ENCODE data around the gene MED9.
"Not testable (repeated sequence)": the region's sequence is repeated elsewhere in the genome, so short reads cannot be mapped to it uniquely, and the experiment has no call there.

Gene MED9

GRCh38 chr17:17460038-17460437, 16.8 kb upstream of the MED9 start:
- Histone ChIP-seq H3K9me3 (ENCODE audit: insufficient read depth, low read length) (peaks cover 5% of the 10 kb centered on the region; the same call in 1 of the 2 replicates), H3F3A (ENCODE audit: insufficient read depth) (no peaks in the 10 kb centered on the region)
- TF ChIP-seq CTCF (IDR thresholded peaks at IDR 0.05; ENCODE audit: insufficient read depth, low read length, poor library complexity, severe bottlenecking), result no peak
- TF ChIP-seq EZH2phosphoT487 (conservative IDR thresholded peaks at IDR 0.05; ENCODE audit: low read length), result no peak

GRCh38 chr17:17462048-17462824, 14.6 kb upstream of the MED9 start:
- H3K9me2 ChIP-seq (replicated peaks; ENCODE audit: insufficient read depth, low read length), result no peaks in the 10 kb centered on the region
- no peaks in the 10 kb centered on the region for H3K27me3 ChIP-seq (ENCODE audit: low read length)
- no peak for TF ChIP-seq CTCF (IDR thresholded peaks at IDR 0.05; ENCODE audit: insufficient read depth, low read length, poor library complexity, severe bottlenecking)
- no peak for TF ChIP-seq EZH2phosphoT487 (conservative IDR thresholded peaks at IDR 0.05; ENCODE audit: low read length)
- H3K4me2 ChIP-seq (ENCODE audit: low read depth, low read length, poor library complexity, severe bottlenecking), result no peak overlapping the region
- no peaks in the 10 kb centered on the region for H3K79me2 ChIP-seq (ENCODE audit: insufficient read depth, low read length)
- no peak overlapping the region for H3K4me3 ChIP-seq (ENCODE audit: insufficient read depth, low read length, poor library complexity, severe bottlenecking)
- no peak overlapping the region for H3K9ac ChIP-seq (ENCODE audit: low read length)
- no peak overlapping the region for H3K27ac ChIP-seq (ENCODE audit: low read depth, low read length)
- H2AFZ ChIP-seq (ENCODE audit: low read depth, low read length, severe bottlenecking), result no peak overlapping the region
- H3F3A ChIP-seq (ENCODE audit: insufficient read depth), result no peaks in the 10 kb centered on the region
- peaks cover 5% of the 10 kb centered on the region; the same call in 1 of the 2 replicates for H3K9me3 ChIP-seq (ENCODE audit: insufficient read depth, low read length)
- H4K20me1 ChIP-seq (ENCODE audit: low read depth, low read length), result no peaks in the 10 kb centered on the region
- no peaks in the 10 kb centered on the region for H3K36me3 ChIP-seq (ENCODE audit: low read length)

More at GRCh38 chr17:17460038-17460437, 16.8 kb upstream of the MED9 start:
- Histone ChIP-seq H2AFZ (ENCODE audit: low read depth, low read length, severe bottlenecking) (no peak overlapping the region), H3K27ac (ENCODE audit: low read depth, low read length) (no peak overlapping the region), H3K27me3 (ENCODE audit: low read length) (no peaks in the 10 kb centered on the region), H3K9ac (ENCODE audit: low read length) (no peak overlapping the region), H3K9me2 (replicated peaks; ENCODE audit: insufficient read depth, low read length) (no peaks in the 10 kb centered on the region), H4K20me1 (ENCODE audit: low read depth, low read length) (no peaks in the 10 kb centered on the region), H3K79me2 (ENCODE audit: insufficient read depth, low read length) (no peaks in the 10 kb centered on the region), H3K4me3 (ENCODE audit: insufficient read depth, low read length, poor library complexity, severe bottlenecking) (no peak overlapping the region), H3K4me2 (ENCODE audit: low read depth, low read length, poor library complexity, severe bottlenecking) (no peak overlapping the region), H3K36me3 (ENCODE audit: low read length) (no peaks in the 10 kb centered on the region)

- no peak overlapping the region for H3K27ac ChIP-seq (ENCODE audit: low read depth, low read length)
- no peak for TF ChIP-seq CTCF (IDR thresholded peaks at IDR 0.05; ENCODE audit: insufficient read depth, low read length, poor library complexity, severe bottlenecking)
- no peak overlapping the region for H3K4me3 ChIP-seq (ENCODE audit: insufficient read depth, low read length, poor library complexity, severe bottlenecking)
- no peaks in the 10 kb centered on the region for H4K20me1 ChIP-seq (ENCODE audit: low read depth, low read length)
- H3K79me2 ChIP-seq (ENCODE audit: insufficient read depth, low read length), result no peaks in the 10 kb centered on the region
- H3K9me3 ChIP-seq (ENCODE audit: insufficient read depth, low read length), result peaks cover 5% of the 10 kb centered on the region; the same call in 1 of the 2 replicates
- no peak overlapping the region for H3K9ac ChIP-seq (ENCODE audit: low read length)
- no peak overlapping the region for H2AFZ ChIP-seq (ENCODE audit: low read depth, low read length, severe bottlenecking)
- H3K4me2 ChIP-seq (ENCODE audit: low read depth, low read length, poor library complexity, severe bottlenecking), result no peak overlapping the region
- no peaks in the 10 kb centered on the region for H3K36me3 ChIP-seq (ENCODE audit: low read length)
- H3F3A ChIP-seq (ENCODE audit: insufficient read depth), result no peaks in the 10 kb centered on the region
- no peaks in the 10 kb centered on the region for H3K9me2 ChIP-seq (replicated peaks; ENCODE audit: insufficient read depth, low read length)
- no peaks in the 10 kb centered on the region for H3K27me3 ChIP-seq (ENCODE audit: low read length)
These were observed 13.0 kb upstream of the MED9 start for GRCh38 chr17:17463821-17464220.

- H3K9ac ChIP-seq (ENCODE audit: low read length); H4K20me1 ChIP-seq (ENCODE audit: low read depth, low read length); H3F3A ChIP-seq (ENCODE audit: insufficient read depth); H3K27ac ChIP-seq (ENCODE audit: low read depth, low read length); H3K9me2 ChIP-seq (replicated peaks; ENCODE audit: insufficient read depth, low read length); H3K4me3 ChIP-seq (ENCODE audit: insufficient read depth, low read length, poor library complexity, severe bottlenecking); H2AFZ ChIP-seq (ENCODE audit: low read depth, low read length, severe bottlenecking); H3K9me3 ChIP-seq (ENCODE audit: insufficient read depth, low read length); H3K36me3 ChIP-seq (ENCODE audit: low read length); H3K4me2 ChIP-seq (ENCODE audit: low read depth, low read length, poor library complexity, severe bottlenecking); H3K79me2 ChIP-seq (ENCODE audit: insufficient read depth, low read length); H3K27me3 ChIP-seq (ENCODE audit: low read length): not testable (repeated sequence)
These were observed 10.9 kb upstream of the MED9 start for GRCh38 chr17:17465878-17466277.

Data from SU-DHL-6 (cell line).